GM12878 (cell line): ENCODE data around the gene SOWAHD. TPM values are rescaled to one million over a fixed set of nuclear protein-coding genes. Genes with fewer than 3 reads are reported as not detected.
A peak's percentile ranks its signal among the peaks of the same experiment; 100 is the strongest.

ENCODE experiments used
- CHD2 ChIP-seq: IDR thresholded peaks from 2 replicates; pipeline ENCODE4 v1.6.1; 2011; ENCODE audit warnings: low read depth, low read length, improper control_type of control experiment, borderline replicate concordance
- FOXK2 ChIP-seq: fragments of 450-650 bp; IDR thresholded peaks from 2 replicates; pipeline ENCODE4 v1.6.1; 2017; ENCODE audit warnings: mild to moderate bottlenecking, moderate library complexity
- HDAC2 ChIP-seq: fragments of 200-600 bp; sonication (generic); IDR thresholded peaks from 2 replicates; pipeline ENCODE4 v1.6.1; 2017
- MTA2 ChIP-seq: fragments of 450-650 bp; IDR thresholded peaks from 2 replicates; pipeline ENCODE4 v1.6.1; 2016; ENCODE audit warnings: low read depth, mild to moderate bottlenecking, moderate library complexity
- SMC3 ChIP-seq: IDR thresholded peaks from 2 replicates; pipeline ENCODE4 v1.6.1; 2011; ENCODE audit warnings: low read length, improper control_type of control experiment, borderline replicate concordance
- SPI1 ChIP-seq: IDR thresholded peaks from 2 replicates; pipeline ENCODE4 v1.6.1; 2011; ENCODE audit warnings: low read depth, mild to moderate bottlenecking, low read length, moderate library complexity, borderline replicate concordance; ENCODE audit not compliant: insufficient read depth
- SUZ12 ChIP-seq: fragments of 200-600 bp; sonication (generic); IDR thresholded peaks from one replicate; pipeline ENCODE4 v1.6.1; 2018; ENCODE audit warnings: antibody characterized with exemption, mild to moderate bottlenecking; ENCODE audit not compliant: unreplicated experiment
- TCF3 ChIP-seq: IDR thresholded peaks from 2 replicates; pipeline ENCODE4 v1.6.1; 2012; ENCODE audit warnings: low read depth, mild to moderate bottlenecking, low read length, borderline replicate concordance; ENCODE audit not compliant: insufficient read depth
- ZSCAN29 ChIP-seq: fragments of 450-650 bp; IDR thresholded peaks from 2 replicates; pipeline ENCODE4 v1.6.1; 2017; ENCODE audit warnings: mild to moderate bottlenecking, moderate library complexity
- polyA plus RNA-seq, 11 experiments: library from polyadenylated mRNA; depleted of rRNA in 4 of 11; unstranded in 6 of 11; stranded (reverse) in 5 of 11; fragments of >200 nt; fragmentation: Nextera tagmentation in 4 of 11; fragmentation: Illumina TruSeq in 1 of 11; extraction: Ambion mirVana in 4 of 11; extraction: Trizol in 1 of 11; gene quantifications; 1 replicate in 1 of 11; 2 replicates in 10 of 11; pipeline versions ENCODE4 v1.2.1 to v1.2.3, GENCODE V29; 2011 to 2016; ENCODE audit warnings: inconsistent platforms in 2 of 11, missing spikeins in 2 of 11, low read depth in 1 of 11
- total RNA-seq, 4 experiments: library from RNA; depleted of rRNA in 3 of 4; stranded (reverse); fragments of >200 nt in 3 of 4; fragmentation: Illumina TruSeq in 1 of 4; extraction: Trizol in 1 of 4; gene quantifications; 2 replicates each; pipeline versions ENCODE4 v1.2.1 to v1.2.3, GENCODE V29; 2013 to 2021
- TF ChIP-seq, protein P1 (sequence below): IDR thresholded peaks from 2 replicates; pipeline ENCODE4 v1.6.1; 2011; ENCODE audit warnings: low read depth, low read length, improper control_type of control experiment, borderline replicate concordance
- TF ChIP-seq, protein P2 (sequence below): IDR thresholded peaks from 2 replicates; pipeline ENCODE4 v1.6.1; 2012; ENCODE audit warnings: low read depth, low read length, improper control_type of control experiment
- TF ChIP-seq, protein P3 (sequence below): IDR thresholded peaks from 2 replicates; pipeline ENCODE4 v1.6.1; 2012; ENCODE audit warnings: mild to moderate bottlenecking, low read depth, low read length
- TF ChIP-seq, protein P4 (sequence below): IDR thresholded peaks from 2 replicates; pipeline ENCODE4 v1.6.1; 2012; ENCODE audit warnings: improper control_type of control experiment, low read depth, low read length; ENCODE audit not compliant: insufficient replicate concordance
- TF ChIP-seq, protein P5 (sequence below): fragments of 450-650 bp; IDR thresholded peaks from 2 replicates; pipeline ENCODE4 v1.6.1; 2017; ENCODE audit warnings: mild to moderate bottlenecking

Gene SOWAHD
- total and polyA plus RNA-seq, 10 of the 15 experiments (the other 5 are each of a cell fraction or from before 2014, with no cell fraction given) = 0.27 to 7.4 (median 2.6) TPM

DNA sequence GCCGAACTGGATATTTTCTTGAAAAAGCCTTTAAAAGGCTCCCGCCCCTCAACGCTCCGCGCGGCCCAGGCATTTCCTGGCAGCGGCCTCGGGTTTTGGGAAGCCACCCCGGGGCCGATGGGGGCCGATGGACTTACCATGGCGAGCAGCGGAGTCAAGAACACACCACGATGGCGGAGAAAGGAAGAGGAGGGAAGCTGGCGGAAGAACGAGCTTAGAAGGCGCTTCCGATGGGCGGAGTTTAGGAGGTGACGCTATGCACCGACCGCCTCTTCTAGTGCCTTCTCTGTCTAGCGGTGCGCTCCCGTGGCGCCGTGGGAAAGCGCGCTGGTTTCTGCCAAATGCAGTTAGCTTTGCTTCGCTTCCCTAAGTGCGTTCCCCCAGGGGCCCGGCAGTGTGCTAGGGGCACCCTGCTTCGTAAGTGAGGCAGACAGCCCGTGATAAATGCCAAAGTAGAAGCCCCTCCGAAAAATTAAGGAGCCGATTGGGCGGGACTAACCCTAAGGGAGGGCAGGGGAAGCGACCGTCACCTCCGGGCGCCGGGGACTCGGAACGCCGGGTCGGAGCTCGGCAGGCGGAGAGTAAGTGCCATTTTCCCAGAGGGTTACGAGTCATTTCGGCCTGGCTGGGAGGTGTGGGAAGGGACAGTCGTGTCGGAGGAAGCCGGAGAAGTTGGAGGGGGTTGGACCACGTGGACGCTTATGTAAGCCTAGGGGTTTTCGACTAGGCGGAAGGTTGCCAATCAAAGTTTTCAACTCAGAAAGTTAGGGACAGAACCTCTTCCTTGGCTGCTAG, 33.2 kb downstream of the SOWAHD start, which contains the start of gene RPL39 (continued):
- no peak for TF ChIP-seq CHD2
- TF ChIP-seq SPI1 = no peak
- TF ChIP-seq, protein P1, sequence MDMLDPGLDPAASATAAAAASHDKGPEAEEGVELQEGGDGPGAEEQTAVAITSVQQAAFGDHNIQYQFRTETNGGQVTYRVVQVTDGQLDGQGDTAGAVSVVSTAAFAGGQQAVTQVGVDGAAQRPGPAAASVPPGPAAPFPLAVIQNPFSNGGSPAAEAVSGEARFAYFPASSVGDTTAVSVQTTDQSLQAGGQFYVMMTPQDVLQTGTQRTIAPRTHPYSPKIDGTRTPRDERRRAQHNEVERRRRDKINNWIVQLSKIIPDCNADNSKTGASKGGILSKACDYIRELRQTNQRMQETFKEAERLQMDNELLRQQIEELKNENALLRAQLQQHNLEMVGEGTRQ = no peak
- TF ChIP-seq TCF3 = no peak
- no peak for TF ChIP-seq SUZ12
- TF ChIP-seq, protein P2, sequence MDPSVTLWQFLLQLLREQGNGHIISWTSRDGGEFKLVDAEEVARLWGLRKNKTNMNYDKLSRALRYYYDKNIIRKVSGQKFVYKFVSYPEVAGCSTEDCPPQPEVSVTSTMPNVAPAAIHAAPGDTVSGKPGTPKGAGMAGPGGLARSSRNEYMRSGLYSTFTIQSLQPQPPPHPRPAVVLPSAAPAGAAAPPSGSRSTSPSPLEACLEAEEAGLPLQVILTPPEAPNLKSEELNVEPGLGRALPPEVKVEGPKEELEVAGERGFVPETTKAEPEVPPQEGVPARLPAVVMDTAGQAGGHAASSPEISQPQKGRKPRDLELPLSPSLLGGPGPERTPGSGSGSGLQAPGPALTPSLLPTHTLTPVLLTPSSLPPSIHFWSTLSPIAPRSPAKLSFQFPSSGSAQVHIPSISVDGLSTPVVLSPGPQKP = 0 out of 2 replicates have a peak, but pooled peaks have one; percentile 21
- TF ChIP-seq, protein P3, sequence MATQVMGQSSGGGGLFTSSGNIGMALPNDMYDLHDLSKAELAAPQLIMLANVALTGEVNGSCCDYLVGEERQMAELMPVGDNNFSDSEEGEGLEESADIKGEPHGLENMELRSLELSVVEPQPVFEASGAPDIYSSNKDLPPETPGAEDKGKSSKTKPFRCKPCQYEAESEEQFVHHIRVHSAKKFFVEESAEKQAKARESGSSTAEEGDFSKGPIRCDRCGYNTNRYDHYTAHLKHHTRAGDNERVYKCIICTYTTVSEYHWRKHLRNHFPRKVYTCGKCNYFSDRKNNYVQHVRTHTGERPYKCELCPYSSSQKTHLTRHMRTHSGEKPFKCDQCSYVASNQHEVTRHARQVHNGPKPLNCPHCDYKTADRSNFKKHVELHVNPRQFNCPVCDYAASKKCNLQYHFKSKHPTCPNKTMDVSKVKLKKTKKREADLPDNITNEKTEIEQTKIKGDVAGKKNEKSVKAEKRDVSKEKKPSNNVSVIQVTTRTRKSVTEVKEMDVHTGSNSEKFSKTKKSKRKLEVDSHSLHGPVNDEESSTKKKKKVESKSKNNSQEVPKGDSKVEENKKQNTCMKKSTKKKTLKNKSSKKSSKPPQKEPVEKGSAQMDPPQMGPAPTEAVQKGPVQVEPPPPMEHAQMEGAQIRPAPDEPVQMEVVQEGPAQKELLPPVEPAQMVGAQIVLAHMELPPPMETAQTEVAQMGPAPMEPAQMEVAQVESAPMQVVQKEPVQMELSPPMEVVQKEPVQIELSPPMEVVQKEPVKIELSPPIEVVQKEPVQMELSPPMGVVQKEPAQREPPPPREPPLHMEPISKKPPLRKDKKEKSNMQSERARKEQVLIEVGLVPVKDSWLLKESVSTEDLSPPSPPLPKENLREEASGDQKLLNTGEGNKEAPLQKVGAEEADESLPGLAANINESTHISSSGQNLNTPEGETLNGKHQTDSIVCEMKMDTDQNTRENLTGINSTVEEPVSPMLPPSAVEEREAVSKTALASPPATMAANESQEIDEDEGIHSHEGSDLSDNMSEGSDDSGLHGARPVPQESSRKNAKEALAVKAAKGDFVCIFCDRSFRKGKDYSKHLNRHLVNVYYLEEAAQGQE = no peak
- TF ChIP-seq MTA2 = no peak
- no peak for TF ChIP-seq HDAC2
- TF ChIP-seq ZSCAN29 = no peak
- no peak for TF ChIP-seq SMC3
- TF ChIP-seq FOXK2 = no peak
- TF ChIP-seq, protein P4, sequence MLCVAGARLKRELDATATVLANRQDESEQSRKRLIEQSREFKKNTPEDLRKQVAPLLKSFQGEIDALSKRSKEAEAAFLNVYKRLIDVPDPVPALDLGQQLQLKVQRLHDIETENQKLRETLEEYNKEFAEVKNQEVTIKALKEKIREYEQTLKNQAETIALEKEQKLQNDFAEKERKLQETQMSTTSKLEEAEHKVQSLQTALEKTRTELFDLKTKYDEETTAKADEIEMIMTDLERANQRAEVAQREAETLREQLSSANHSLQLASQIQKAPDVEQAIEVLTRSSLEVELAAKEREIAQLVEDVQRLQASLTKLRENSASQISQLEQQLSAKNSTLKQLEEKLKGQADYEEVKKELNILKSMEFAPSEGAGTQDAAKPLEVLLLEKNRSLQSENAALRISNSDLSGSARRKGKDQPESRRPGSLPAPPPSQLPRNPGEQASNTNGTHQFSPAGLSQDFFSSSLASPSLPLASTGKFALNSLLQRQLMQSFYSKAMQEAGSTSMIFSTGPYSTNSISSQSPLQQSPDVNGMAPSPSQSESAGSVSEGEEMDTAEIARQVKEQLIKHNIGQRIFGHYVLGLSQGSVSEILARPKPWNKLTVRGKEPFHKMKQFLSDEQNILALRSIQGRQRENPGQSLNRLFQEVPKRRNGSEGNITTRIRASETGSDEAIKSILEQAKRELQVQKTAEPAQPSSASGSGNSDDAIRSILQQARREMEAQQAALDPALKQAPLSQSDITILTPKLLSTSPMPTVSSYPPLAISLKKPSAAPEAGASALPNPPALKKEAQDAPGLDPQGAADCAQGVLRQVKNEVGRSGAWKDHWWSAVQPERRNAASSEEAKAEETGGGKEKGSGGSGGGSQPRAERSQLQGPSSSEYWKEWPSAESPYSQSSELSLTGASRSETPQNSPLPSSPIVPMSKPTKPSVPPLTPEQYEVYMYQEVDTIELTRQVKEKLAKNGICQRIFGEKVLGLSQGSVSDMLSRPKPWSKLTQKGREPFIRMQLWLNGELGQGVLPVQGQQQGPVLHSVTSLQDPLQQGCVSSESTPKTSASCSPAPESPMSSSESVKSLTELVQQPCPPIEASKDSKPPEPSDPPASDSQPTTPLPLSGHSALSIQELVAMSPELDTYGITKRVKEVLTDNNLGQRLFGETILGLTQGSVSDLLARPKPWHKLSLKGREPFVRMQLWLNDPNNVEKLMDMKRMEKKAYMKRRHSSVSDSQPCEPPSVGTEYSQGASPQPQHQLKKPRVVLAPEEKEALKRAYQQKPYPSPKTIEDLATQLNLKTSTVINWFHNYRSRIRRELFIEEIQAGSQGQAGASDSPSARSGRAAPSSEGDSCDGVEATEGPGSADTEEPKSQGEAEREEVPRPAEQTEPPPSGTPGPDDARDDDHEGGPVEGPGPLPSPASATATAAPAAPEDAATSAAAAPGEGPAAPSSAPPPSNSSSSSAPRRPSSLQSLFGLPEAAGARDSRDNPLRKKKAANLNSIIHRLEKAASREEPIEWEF = no peak
- TF ChIP-seq, protein P5, sequence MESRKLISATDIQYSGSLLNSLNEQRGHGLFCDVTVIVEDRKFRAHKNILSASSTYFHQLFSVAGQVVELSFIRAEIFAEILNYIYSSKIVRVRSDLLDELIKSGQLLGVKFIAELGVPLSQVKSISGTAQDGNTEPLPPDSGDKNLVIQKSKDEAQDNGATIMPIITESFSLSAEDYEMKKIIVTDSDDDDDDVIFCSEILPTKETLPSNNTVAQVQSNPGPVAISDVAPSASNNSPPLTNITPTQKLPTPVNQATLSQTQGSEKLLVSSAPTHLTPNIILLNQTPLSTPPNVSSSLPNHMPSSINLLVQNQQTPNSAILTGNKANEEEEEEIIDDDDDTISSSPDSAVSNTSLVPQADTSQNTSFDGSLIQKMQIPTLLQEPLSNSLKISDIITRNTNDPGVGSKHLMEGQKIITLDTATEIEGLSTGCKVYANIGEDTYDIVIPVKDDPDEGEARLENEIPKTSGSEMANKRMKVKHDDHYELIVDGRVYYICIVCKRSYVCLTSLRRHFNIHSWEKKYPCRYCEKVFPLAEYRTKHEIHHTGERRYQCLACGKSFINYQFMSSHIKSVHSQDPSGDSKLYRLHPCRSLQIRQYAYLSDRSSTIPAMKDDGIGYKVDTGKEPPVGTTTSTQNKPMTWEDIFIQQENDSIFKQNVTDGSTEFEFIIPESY = no peak
